ENCODE data around the gene CHST2.
"Not testable (repeated sequence)": the region's sequence is repeated elsewhere in the genome, so short reads cannot be mapped to it uniquely, and the experiment has no call there.

The CHST2 gene

DNA sequence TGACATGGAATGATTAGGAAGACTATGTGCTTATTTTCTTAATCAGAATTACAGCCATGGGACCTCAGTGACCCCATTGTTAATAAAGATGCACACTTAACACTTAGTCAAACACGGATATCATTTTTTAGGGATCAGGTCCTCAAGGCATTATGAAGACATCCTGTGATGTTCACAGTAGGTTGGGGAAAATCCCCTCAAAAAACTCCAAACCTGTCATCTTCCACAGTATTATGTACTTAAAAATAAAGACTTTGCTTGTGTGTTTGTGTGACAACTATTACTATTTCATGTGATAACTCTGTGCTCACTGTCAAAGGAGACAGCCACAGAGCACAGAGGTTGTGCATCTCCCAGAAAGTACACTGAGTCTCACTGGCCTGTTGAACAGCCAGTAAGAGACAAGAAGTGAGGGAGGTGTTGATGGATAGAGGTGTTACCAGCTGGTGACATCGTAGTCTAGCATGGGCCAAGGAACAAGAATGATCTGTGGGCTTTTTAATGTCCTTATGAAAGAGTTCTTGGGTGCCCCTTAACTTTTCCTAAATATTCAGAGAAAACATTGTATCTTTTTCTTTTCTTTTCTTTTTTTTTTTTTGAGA, 18.0 kb downstream of the CHST2 start:
- no peak for DNase-seq

- DNase-seq, result no peak
These were observed 19.4 kb downstream of the CHST2 start for GRCh38 chr3:143138953-143139352.

GRCh38 chr3:143139762-143140161, 20.2 kb downstream of the CHST2 start:
- no peak for DNase-seq

GRCh38 chr3:143140550-143140949, 21.0 kb downstream of the CHST2 start:
- DNase-seq, result no peak

- no peak for DNase-seq
These were observed 22.8 kb downstream of the CHST2 start for GRCh38 chr3:143142354-143142753.

DNA sequence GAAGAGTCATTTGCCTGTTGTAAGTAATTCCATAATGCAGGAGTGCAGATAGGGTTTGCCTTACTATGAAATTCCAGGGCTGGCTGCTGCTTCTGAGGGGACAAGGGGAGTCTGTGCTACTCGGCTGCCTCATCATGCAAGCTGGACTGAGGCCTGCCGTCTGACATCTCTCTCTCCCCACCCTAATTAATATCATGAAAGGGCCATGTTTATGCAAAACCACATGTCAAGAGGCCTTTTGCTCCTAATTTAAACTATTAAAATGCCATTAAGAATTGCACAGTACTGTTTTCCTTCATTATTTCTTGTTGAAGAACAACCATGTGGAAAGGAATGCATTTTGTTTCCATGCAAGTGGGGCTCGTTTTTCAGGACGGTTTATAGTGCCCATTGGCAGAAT, 26.3 kb downstream of the CHST2 start:
- DNase-seq, result no peak

DNA sequence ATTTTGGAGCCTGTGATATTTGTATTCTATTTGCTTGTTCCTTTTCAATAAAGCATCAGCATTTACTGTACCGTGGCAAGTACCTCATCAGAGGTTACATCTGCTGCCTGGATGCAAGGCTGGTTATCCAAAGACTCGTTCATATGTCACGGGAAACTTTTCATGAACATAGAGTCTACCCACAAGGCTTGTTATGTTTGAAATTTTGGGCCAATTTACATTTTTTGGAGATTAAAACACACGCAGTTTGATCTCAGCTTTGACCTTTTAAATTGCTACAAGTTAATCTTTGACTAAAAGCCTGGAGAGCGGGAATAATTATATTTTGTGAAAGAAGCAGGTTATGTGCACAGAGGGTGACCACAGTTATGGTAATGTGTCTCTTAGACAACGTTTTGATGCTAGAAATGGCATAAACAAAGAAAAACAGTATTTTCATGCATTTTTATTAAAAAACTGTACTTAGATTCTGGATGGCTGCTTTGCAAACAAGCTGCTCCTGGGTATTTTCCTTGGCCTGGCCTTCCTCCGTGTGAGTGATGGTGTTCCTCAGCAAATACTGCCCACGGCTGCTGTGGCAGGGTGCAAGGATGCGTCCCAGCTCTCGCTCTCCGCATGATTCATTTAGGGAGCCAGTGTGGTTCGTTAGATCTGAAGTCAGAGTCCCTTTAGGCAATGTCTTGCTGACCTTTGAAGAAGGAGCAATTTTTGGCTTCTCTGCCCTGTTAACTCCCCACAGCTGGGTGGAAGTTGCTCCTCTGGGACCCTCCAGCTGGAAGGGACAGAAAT, 27.1 kb downstream of the CHST2 start:
- DNase-seq, result no peak

DNA sequence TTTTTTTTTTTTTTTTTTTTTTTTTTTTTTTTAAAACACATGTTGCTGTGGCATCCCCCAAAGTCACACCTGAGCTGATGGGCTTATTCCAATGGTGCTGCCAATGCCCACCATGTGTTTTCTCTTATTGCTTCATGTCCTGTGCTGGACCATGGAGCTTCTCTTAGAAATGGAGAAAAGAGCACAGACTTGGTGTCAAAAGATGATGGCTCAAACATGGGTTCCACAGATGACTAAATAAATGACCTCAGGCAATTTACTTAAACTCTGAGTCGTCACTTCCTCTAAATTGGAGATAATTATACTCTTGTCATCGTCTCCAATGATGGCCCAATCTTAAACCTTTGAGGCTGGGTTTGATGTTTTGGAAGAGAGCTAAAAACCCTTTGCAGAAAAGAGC, 28.1 kb downstream of the CHST2 start:
- no peak for DNase-seq

GRCh38 chr3:143150071-143150470, 30.5 kb downstream of the CHST2 start:
- DNase-seq, result no peak

DNA sequence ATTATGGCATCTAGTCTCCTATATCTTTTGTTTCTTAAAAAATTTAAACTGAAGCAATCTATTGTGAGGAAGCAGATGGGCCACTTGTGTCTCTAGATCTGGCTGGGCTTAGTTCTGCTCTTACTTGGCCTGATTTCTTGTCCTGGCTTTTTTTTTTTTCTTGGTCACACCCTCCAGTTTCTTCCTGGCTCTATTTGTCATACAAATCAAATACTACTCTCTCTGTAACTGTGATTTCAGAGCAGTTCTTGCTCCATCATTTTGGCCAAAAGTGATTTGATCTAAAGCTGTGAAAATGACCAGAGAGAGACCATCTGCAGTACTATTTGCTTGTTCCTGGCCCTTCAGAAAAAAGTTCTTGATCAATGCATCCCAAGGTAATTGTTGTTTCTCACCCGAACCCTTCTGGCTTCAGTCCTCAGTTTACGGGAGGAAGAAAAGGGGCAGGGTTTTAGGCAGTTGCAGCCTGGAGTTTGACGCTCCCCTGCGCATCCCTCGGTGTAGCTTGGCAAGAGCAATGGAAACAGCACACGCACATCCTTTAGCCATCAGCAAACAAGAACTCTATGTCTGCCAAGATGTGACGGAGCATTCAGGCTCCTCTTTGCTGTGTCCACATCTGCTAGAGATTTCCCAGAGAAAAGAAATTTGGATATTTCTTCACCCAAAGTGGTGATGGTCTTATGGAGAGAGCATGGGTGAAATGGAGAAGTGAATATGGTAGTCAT, 31.6 kb downstream of the CHST2 start:
- DNase-seq, result no peak

DNA sequence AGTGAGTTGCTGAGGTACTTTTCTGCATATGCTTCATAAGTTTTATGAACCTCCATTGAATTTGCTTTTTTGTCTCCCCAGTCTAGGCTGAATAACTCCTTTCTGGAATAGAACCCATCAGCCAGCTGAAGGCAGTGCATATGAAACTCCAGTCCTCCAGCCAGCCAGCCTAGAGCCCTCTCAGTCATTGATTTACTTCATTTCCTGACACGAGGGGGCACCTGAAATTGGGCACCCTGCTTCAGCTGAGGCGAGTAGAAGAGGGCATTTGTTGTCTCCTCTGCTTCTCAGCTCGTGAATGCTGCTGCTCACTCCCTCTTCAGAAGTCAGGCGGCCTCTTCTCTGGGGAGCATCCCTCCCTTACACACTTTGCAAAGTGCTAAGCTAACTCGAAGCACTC, 32.5 kb downstream of the CHST2 start:
- no peak for DNase-seq

DNA sequence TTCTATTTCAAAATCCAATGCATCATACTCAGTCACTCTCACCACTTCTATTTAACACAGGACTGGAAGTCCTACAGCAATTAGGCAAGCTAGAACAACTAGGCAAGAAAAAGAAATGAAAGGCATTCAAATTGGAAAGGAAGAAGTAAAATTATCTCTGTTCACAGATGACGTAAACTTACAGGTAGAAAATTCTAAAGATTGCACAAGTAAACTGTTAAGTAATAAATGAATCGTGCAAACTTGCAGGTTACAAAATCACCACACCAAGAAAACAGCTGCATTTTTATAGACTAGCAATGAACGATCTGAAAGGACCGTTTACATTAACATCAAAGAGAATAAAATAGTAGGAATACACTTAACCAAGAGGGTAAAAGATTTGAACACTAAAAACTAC, 36.2 kb downstream of the CHST2 start:
- DNase-seq, result no peak

GRCh38 chr3:143158014-143158988, 38.7 kb downstream of the CHST2 start:
- no peak for DNase-seq

- no peak for DNase-seq
These were observed 40.9 kb downstream of the CHST2 start for GRCh38 chr3:143160437-143160836.

DNA sequence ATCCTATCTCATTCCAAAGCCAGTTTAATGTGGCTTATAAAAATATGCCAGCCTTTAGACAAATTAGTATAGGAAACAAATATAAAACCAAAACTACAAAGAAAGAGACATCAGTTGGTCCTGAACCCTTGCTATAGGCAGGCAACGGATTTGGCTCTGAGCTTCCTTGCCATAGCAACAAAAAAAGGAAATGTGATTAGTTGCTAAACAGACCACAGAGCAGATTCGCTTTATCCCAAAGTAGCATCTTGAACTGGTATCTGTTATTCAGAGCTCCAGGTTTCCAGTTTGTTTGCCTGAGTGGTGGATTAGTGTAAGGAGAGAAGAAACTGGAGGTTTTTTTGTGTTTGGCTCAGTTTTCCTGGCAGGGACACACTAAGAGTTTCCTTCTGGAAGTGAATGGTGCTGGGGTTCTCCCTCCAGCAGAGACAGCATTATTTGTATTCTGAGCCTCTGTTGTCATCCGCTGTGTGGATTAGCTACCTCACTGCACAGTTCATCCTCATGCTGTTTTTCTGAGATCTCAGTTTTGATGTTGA, 44.1 kb downstream of the CHST2 start:
- DNase-seq, result no peak

DNA sequence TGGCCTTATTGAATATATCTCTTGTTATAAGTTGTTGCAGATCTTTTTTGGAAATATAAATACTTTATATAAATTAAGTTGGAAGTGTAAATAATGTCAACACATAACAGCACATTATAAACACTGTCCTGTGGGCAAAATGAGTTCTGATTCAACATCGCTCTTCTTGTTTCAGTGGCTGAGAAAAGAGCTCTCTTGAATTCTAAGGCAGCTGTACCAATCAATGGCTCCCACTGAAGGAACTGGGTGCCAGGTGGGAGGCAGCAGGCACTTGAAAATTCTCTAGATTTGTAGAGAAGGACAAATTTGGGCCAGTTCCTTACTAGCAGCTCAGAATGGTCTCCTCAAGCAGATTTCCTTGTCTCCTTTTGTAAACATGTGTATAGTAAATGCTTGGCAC, 45.6 kb downstream of the CHST2 start:
- DNase-seq, result no peak

GRCh38 chr3:143165612-143166285, 46.2 kb downstream of the CHST2 start:
- DNase-seq, result not testable (repeated sequence)

GRCh38 chr3:143166376-143166775, 46.8 kb downstream of the CHST2 start:
- no peak for DNase-seq

DNA sequence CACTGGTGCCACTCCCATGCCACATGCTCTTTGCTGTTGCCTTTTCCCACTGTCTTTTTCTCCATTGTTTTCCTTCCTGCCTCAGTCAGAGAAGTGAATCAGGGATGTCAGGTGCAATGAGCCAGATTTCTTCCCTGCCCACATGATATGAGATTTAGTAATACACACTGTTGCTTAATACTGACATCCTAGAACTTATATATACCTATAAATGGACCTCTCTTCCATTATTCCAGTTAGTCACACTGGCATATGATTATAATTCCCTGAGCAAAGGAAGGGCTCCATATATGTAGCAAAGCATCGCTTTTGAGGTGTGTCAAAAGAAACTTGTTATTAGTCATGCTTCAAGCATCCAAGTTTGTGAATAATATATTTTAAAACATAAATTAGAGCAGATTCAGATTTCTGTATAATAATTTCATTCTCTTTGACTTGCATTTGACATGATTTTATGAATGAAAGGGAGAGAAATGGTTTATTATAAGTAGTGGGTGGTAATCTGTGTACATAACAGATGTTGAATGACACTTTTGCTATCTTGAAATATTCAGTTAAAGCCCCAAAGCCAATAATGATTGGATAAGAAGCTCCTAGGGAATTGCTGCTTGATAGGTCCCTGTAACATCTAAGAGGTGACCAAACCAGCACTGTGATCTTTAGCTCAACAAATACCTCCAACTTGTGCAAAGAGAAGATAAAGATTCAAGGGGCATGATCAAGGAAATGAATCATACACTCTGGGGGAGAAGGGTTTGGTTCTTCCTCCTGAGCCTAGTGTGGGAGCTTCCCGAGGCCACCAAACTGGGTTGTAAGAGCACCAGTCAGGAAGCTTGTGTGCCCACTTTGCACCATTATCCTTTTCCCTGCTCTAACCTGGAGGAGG, 48.6 kb downstream of the CHST2 start:
- DNase-seq, result no peak

- DNase-seq, result no peak
These were observed 49.3 kb downstream of the CHST2 start for GRCh38 chr3:143168855-143169192.

DNA sequence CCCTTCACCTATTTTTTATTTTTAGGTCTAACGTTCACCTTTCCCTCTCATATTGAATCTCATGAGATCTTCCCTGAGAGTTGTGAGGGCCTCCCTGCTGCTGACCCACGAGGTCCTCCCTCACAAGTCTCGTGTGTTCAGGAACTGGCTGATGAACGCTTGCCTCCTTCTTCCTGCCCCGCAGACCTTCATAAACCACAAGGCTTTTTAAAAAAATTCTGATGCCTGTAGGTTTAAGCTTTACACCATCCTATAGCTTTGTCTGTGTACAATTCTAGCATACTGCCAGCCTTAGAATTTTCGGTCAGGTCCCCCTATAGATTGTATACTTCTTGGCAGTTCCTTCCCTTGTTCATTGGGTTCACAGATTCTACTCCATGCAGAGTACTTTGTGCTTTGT, 50.5 kb downstream of the CHST2 start:
- no peak for DNase-seq
